HTR-8/SVneo (cell line): ENCODE data around the gene PRR5L.

Source experiments
- DNase-seq: peaks from one replicate; pipeline ENCODE4 v3.0.0; 2011; ENCODE audit warnings: low spot score, mixed read lengths; ENCODE audit not compliant: insufficient read length
- FAIRE-seq: peaks from 2 replicates; lab custom pipeline; 2011; peaks lifted over from hg19 to GRCh38; lab: Jason Lieb, UNC

The PRR5L gene

GRCh38 chr11:36421546-36422155, 125.6 kb downstream of the PRR5L start:
- no peak for DNase-seq
- FAIRE-seq: no peak

GRCh38 chr11:36425561-36426081, 129.5 kb downstream of the PRR5L start:
- DNase-seq: no peak
- no peak for FAIRE-seq

- no peak for DNase-seq
- FAIRE-seq: no peak
These were observed 130.2 kb downstream of the PRR5L start for GRCh38 chr11:36426226-36426848.

- DNase-seq (no peak), FAIRE-seq (no peak)
These were observed 131.0 kb downstream of the PRR5L start for GRCh38 chr11:36427079-36427478.

GRCh38 chr11:36427876-36428275, 131.8 kb downstream of the PRR5L start:
- DNase-seq: no peak
- FAIRE-seq: no peak

GRCh38 chr11:36431429-36432092, 135.5 kb downstream of the PRR5L start:
- FAIRE-seq (peak; percentile 96), DNase-seq (peak; percentile 88)

GRCh38 chr11:36432093-36432469, 136.0 kb downstream of the PRR5L start:
- FAIRE-seq (no peak), DNase-seq (no peak)

GRCh38 chr11:36432738-36433137, 136.7 kb downstream of the PRR5L start:
- DNase-seq (no peak), FAIRE-seq (no peak)

GRCh38 chr11:36436064-36436463, 140.0 kb downstream of the PRR5L start:
- DNase-seq: no peak
- FAIRE-seq: no peak

- DNase-seq: no peak
- no peak for FAIRE-seq
These were observed 140.5 kb downstream of the PRR5L start for GRCh38 chr11:36436589-36436988.

GRCh38 chr11:36437413-36437812, 141.3 kb downstream of the PRR5L start:
- DNase-seq (no peak), FAIRE-seq (no peak)

- FAIRE-seq (peak; percentile 63), DNase-seq (no peak)
These were observed 142.0 kb downstream of the PRR5L start for GRCh38 chr11:36438126-36438525.

- DNase-seq: no peak
- no peak for FAIRE-seq
These were observed 145.6 kb downstream of the PRR5L start for GRCh38 chr11:36441610-36442208.

- DNase-seq (no peak), FAIRE-seq (peak; percentile 68)
These were observed 147.6 kb downstream of the PRR5L start for GRCh38 chr11:36443661-36444060.

- FAIRE-seq (no peak), DNase-seq (no peak)
These were observed 150.0 kb downstream of the PRR5L start for GRCh38 chr11:36446135-36446534.

GRCh38 chr11:36447514-36447913, 151.4 kb downstream of the PRR5L start:
- DNase-seq (peak; percentile 69), FAIRE-seq (peak; percentile 94)

- peak; percentile 4 for FAIRE-seq
- DNase-seq: no peak
These were observed 151.9 kb downstream of the PRR5L start for GRCh38 chr11:36447947-36448346.

GRCh38 chr11:36449561-36450096, 153.5 kb downstream of the PRR5L start:
- no peak for DNase-seq
- FAIRE-seq: no peak

- FAIRE-seq: no peak
These were observed 154.1 kb downstream of the PRR5L start for GRCh38 chr11:36450110-36450572.

GRCh38 chr11:36451045-36451444, 155.0 kb downstream of the PRR5L start:
- DNase-seq: no peak
- FAIRE-seq: peak; percentile 13

More at GRCh38 chr11:36450110-36450572, 154.1 kb downstream of the PRR5L start:
- no peak for DNase-seq

- FAIRE-seq: no peak
- DNase-seq: no peak
These were observed 155.6 kb downstream of the PRR5L start for GRCh38 chr11:36451681-36452080.
